ENCODE measurements around the gene ENHO. TPM values are rescaled to one million over a fixed set of nuclear protein-coding genes. Genes with fewer than 3 reads are reported as not detected.

ENHO gene
- total and polyA plus RNA-seq, 2 of the 8 experiments (the other 6 are each of a cell fraction or from before 2014, with no cell fraction given) = 12.2 to 49.4 TPM

GRCh38 chr9:34510497-34511468, 12.0 kb downstream of the ENHO start:
- Histone ChIP-seq H2BK15ac (ENCODE audit: low read length) (peak overlapping the region; percentile 41; the same call in 1 of the 2 replicates), H3K79me1 (ENCODE audit: low read depth, low read length) (no peaks in the 10 kb centered on the region), H3K18ac (ENCODE audit: extremely low read depth, low read length) (0 out of 2 replicates have a peak overlapping the region, but pooled peaks have one; percentile 40), H3K4ac (replicated peaks; ENCODE audit: insufficient read length, low read depth, low read length) (no peak overlapping the region), H3K4me3 (ENCODE audit: extremely low read depth in 1 of 4, insufficient read depth in 2 of 4, low read depth in 3 of 4, low read length in 4 of 4) (no peak overlapping the region), H3K79me2 (ENCODE audit: control insufficient read depth in 1 of 2, insufficient read depth in 2 of 2, low read length in 2 of 2) (no peaks in the 10 kb centered on the region), H3K36me3 (ENCODE audit: control insufficient read depth in 2 of 4, insufficient read depth in 4 of 4, low read length in 3 of 4) (no peaks in the 10 kb centered on the region), H3K4me1 (replicated peaks in 1 of 4; ENCODE audit: control insufficient read depth in 3 of 4, insufficient read depth in 4 of 4, low read length in 3 of 4) (peaks cover 16 to 33% (median 20%) of the 10 kb centered on the region in 4 experiments), H2AFZ (ENCODE audit: low read length) (no peak overlapping the region), H3K4me2 (ENCODE audit: insufficient read depth in 1 of 2, low read depth in 2 of 2, low read length in 2 of 2) (peak overlapping the region in 1 of 2 experiments; percentile 2; a peak in 1 of 4 replicates), H3K27ac (ENCODE audit: low read depth, low read length) (no peak overlapping the region), H3K9me3 (ENCODE audit: insufficient read depth in 2 of 2, low read depth in 1 of 2, low read length in 1 of 2) (no peaks in the 10 kb centered on the region), H3K14ac (ENCODE audit: insufficient read length) (no peak overlapping the region), H4K91ac (replicated peaks; ENCODE audit: insufficient read length, low read length) (no peak overlapping the region), H4K8ac (ENCODE audit: extremely low read depth, insufficient read depth, low read length) (peak overlapping the region; percentile 51; the same call in 1 of the 2 replicates), H3K23me2 (ENCODE audit: low read depth, low read length) (no peaks in the 10 kb centered on the region), H2BK120ac (replicated peaks; ENCODE audit: low read depth, low read length) (no peak overlapping the region), H2AK5ac (ENCODE audit: low read depth, low read length) (peak overlapping the region; percentile 69; the same call in 1 of the 2 replicates), H2BK5ac (ENCODE audit: low read depth, low read length) (no peak overlapping the region; the same call in 1 of the 2 replicates), H4K20me1 (replicated peaks in 1 of 2; ENCODE audit: control insufficient read depth in 1 of 2, insufficient read depth in 2 of 2, low read length in 2 of 2) (no peaks in the 10 kb centered on the region), H2BK12ac (ENCODE audit: low read depth, low read length) (peak overlapping the region; percentile 83; the same call in 1 of the 2 replicates), H3K56ac (replicated peaks; ENCODE audit: insufficient read length, low read depth, low read length) (no peak overlapping the region), H3K23ac (ENCODE audit: insufficient read length) (no peak overlapping the region), H4K5ac (ENCODE audit: insufficient read length, low read depth, low read length) (no peak overlapping the region), H2BK20ac (ENCODE audit: low read length) (no peak overlapping the region), H3K9ac (replicated peaks in 1 of 4; ENCODE audit: extremely low read depth in 1 of 4, low read depth in 3 of 4, low read length in 3 of 4) (no peak overlapping the region), H3K27me3 (replicated peaks in 1 of 4; ENCODE audit: control insufficient read depth in 3 of 4, extremely low read depth in 1 of 4, insufficient read depth in 3 of 4, low read length in 3 of 4) (no peaks in the 10 kb centered on the region)
- ChIA-PET CTCF (ENCODE audit: partially characterized antibody) (interaction anchor here (0.7 to 7.9 kb wide), 20 partner anchors 9 to 191 kb away, joined by 3 to 114 read pairs (median 4); no protein-coding TSS in a partner anchor), POLR2A (ENCODE audit: partially characterized antibody) (interaction anchor here (0.7 to 1.6 kb wide), 4 partner anchors 9 to 100 kb away, joined by 3 to 4 read pairs (median 4); partner anchors contain the start of gene ENHO)
- DNase-seq (ENCODE audit: low read depth in 1 of 2, low spot score in 2 of 2) (no peak), FAIRE-seq (no peak)
- WGBS, 2 experiments (ENCODE audit: extremely low coverage in 1 of 2, insufficient coverage in 1 of 2, insufficient read length in 1 of 2, insufficient replicate concordance in 2 of 2, low coverage in 1 of 2, low lambda C conversion rate in 2 of 2, missing lambda C conversion rate in 1 of 2) = 78% methylated on average over 13 of the region's 13 CpGs; no CpG with 5 or more reads in 1 of the 2 experiments
- TF ChIP-seq MAFK (IDR thresholded peaks at IDR 0.05; ENCODE audit: low read depth, low read length) = no peak
- no peak for TF ChIP-seq TAF7 (optimal IDR thresholded peaks at IDR 0.05; ENCODE audit: borderline replicate concordance, low read depth, low read length)
- TF ChIP-seq JUN (IDR thresholded peaks at IDR 0.05; ENCODE audit: low read depth, low read length) = no peak
- TF ChIP-seq CBX5 (IDR thresholded peaks at IDR 0.05; ENCODE audit: low read depth, low read length) = no peak
- no peak for TF ChIP-seq SUZ12 (IDR thresholded peaks at IDR 0.05; ENCODE audit: low read length)
- TF ChIP-seq USF2 (IDR thresholded peaks at IDR 0.05; ENCODE audit: low read length) = no peak
- TF ChIP-seq E2F6 (IDR thresholded peaks at IDR 0.05) = no peak
- TF ChIP-seq CEBPB (IDR thresholded peaks at IDR 0.05; ENCODE audit: low read depth, low read length) = no peak
- TF ChIP-seq RBBP5 (IDR thresholded peaks at IDR 0.05; ENCODE audit: borderline replicate concordance, low read depth, low read length) = no peak
